Adipocyte (in vitro differentiated cells): Measurements from ENCODE around the gene TDP1.

Source experiments
- DNase-seq: peaks from one replicate; pipeline ENCODE4 v3.0.0-alpha.2; 2015; ENCODE audit warnings: low read depth
- H3K27me3 ChIP-seq: replicated peaks from 2 replicates; pipeline ENCODE4 v1.7.0; 2013; ENCODE audit warnings: mild to moderate bottlenecking, low read length, moderate library complexity; ENCODE audit not compliant: control insufficient read depth, insufficient read depth
- H3K36me3 ChIP-seq: 2 replicates; pipeline ENCODE4 v1.7.0; 2013; ENCODE audit warnings: low read length, mild to moderate bottlenecking, moderate library complexity; ENCODE audit not compliant: control insufficient read depth, insufficient read depth, severe bottlenecking
- H3K4me1 ChIP-seq: 2 replicates; pipeline ENCODE4 v1.7.0; 2013; ENCODE audit warnings: mild to moderate bottlenecking, low read length, moderate library complexity; ENCODE audit not compliant: control insufficient read depth, insufficient read depth
- H3K4me3 ChIP-seq: 2 replicates; pipeline ENCODE4 v1.7.0; 2013; ENCODE audit warnings: mild to moderate bottlenecking, low read length, moderate library complexity
- H3K9ac ChIP-seq: 2 replicates; pipeline ENCODE4 v1.7.0; 2013; ENCODE audit warnings: mild to moderate bottlenecking, low read length, moderate library complexity
- H3K9me3 ChIP-seq: 2 replicates; pipeline ENCODE4 v1.7.0; 2013; ENCODE audit warnings: mild to moderate bottlenecking, low read length, moderate library complexity; ENCODE audit not compliant: control insufficient read depth

The TDP1 gene

DNA sequence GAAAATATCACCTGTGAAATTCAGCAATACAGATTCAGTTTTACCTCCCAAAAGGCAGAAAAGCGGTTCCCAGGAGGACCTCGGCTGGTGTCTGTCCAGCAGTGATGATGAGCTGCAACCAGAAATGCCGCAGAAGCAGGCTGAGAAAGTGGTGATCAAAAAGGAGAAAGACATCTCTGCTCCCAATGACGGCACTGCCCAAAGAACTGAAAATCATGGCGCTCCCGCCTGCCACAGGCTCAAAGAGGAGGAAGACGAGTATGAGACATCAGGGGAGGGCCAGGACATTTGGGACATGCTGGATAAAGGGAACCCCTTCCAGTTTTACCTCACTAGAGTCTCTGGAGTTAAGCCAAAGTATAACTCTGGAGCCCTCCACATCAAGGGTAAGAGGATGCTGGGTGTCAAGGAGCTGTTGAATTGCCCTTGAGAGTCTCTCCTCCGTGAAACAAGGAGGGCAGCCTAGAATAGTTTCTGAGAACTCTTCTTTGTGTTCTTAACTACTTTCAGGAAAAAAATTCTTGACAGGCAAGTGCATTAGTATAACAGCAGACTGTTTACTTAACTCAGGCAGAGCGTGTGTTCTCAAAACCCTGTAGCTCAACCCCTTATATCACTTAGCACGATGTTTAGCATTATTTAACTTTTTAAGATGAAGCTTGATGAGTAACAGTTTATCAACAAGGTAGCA, 7.7 kb downstream of the TDP1 start:
- H3K9ac ChIP-seq: no peak overlapping the region
- no peak overlapping the region for H3K4me3 ChIP-seq
- H3K9me3 ChIP-seq: no peaks in the 10 kb centered on the region
- no peaks in the 10 kb centered on the region for H3K4me1 ChIP-seq
- peaks cover 36% of the 10 kb centered on the region for H3K36me3 ChIP-seq
- DNase-seq: no peak
- H3K27me3 ChIP-seq: no peaks in the 10 kb centered on the region

- no peak overlapping the region for H3K4me3 ChIP-seq
- H3K9me3 ChIP-seq: no peaks in the 10 kb centered on the region
- no peak for DNase-seq
- no peaks in the 10 kb centered on the region for H3K27me3 ChIP-seq
- peaks cover 45% of the 10 kb centered on the region for H3K36me3 ChIP-seq
- H3K4me1 ChIP-seq: no peaks in the 10 kb centered on the region
- H3K9ac ChIP-seq: no peak overlapping the region
Measured at GRCh38 chr14:89965839-89966238, 10.1 kb downstream of the TDP1 start.

- peaks cover 5% of the 10 kb centered on the region for H3K4me1 ChIP-seq
- H3K9ac ChIP-seq: no peak overlapping the region
- no peaks in the 10 kb centered on the region for H3K9me3 ChIP-seq
- H3K4me3 ChIP-seq: no peak overlapping the region
- H3K36me3 ChIP-seq: peaks cover 46% of the 10 kb centered on the region
- DNase-seq: peak; percentile 84
- no peaks in the 10 kb centered on the region for H3K27me3 ChIP-seq
Measured at GRCh38 chr14:89973234-89973823, 17.6 kb downstream of the TDP1 start.

DNA sequence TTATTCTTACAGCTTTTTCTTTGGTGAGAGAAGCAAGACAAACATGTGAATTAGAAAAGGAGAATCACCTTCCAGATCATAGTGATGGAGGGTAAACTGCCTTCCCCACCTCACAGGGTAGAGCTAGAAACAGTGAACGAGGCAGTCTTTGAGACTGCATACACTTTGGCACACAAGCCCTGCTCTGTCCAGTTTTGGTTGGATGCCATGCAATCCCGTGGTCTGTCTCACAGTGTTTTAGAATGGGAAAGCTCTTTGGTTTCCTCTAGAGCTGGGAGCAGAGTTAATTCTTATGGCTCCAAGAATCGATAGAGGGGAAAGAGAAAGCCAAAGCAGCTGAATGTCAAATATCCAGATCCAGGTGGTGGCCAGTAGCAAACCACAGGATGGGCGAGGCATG, 21.9 kb downstream of the TDP1 start:
- Histone ChIP-seq H3K4me3 (no peak overlapping the region), H3K9ac (no peak overlapping the region), H3K4me1 (peaks cover 5% of the 10 kb centered on the region), H3K27me3 (no peaks in the 10 kb centered on the region), H3K36me3 (peaks cover 37% of the 10 kb centered on the region), H3K9me3 (no peaks in the 10 kb centered on the region)
- DNase-seq: no peak

GRCh38 chr14:89978656-89979055, 22.9 kb downstream of the TDP1 start:
- Histone ChIP-seq H3K4me3 (no peak overlapping the region), H3K36me3 (peaks cover 41% of the 10 kb centered on the region)

DNA sequence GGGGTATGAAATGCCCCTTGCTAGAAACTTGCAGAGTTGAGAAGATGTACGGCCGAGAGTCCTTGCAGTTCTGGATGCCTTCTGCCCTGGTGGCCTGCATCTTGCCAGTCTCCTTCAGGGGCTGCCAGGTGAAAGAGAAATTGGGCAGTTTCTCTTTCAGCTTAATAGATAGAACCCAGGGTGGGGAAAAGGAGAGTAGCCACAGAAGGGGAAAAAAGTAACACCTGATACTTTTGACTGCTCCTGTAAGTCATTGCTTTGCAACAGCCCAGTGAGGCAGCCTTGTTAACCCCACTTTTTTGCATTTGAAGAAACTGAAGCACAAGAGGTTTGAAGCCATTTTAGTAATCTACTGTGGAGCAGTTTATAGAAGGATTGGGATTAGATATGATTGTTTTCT, 27.6 kb downstream of the TDP1 start:
- no peak overlapping the region for H3K9ac ChIP-seq
- peaks cover 44% of the 10 kb centered on the region for H3K36me3 ChIP-seq
- no peak for DNase-seq
- no peak overlapping the region for H3K4me3 ChIP-seq
- H3K4me1 ChIP-seq: no peaks in the 10 kb centered on the region
- H3K27me3 ChIP-seq: no peaks in the 10 kb centered on the region
- H3K9me3 ChIP-seq: no peaks in the 10 kb centered on the region

More at GRCh38 chr14:89978656-89979055, 22.9 kb downstream of the TDP1 start:
- no peak overlapping the region for H3K9ac ChIP-seq
- H3K4me1 ChIP-seq: peaks cover 5% of the 10 kb centered on the region
- H3K9me3 ChIP-seq: no peaks in the 10 kb centered on the region
- no peak for DNase-seq
- H3K27me3 ChIP-seq: no peaks in the 10 kb centered on the region

DNA sequence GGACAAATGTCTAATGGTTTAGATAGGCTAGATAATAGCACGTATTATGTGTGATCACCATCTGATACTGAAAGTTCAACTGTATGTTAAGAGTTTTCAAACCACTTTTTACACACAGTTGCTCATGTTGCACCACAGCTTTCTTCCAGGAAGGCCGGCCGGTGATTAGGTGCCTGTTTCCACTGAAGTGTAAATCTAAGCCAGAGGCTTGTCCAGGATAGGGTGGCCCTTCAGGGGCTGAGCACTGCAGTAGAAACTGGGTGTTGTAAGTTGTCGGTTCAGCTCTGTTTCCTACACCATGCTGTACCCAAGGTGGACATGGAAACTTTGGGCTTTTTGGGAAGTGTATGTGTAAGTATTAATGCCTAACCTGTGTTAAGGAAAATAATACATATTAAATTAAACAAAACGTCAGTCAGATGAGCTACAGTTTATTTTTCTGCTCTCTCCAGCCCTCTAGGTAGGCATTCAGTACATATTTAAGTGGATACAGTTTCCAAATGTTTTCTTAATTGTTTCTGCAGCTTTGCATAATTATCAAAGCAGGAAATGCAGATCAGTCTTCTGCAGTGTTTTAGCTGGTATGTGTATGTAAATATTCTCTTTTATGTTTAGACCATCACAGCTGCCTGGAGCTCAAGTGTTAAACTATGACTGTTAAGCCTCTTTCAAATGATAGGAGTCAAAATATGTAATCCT, 30.9 kb downstream of the TDP1 start:
- DNase-seq: no peak
- H3K9me3 ChIP-seq: no peaks in the 10 kb centered on the region
- no peak overlapping the region for H3K4me3 ChIP-seq
- H3K9ac ChIP-seq: no peak overlapping the region
- H3K36me3 ChIP-seq: peaks cover 33% of the 10 kb centered on the region
- no peaks in the 10 kb centered on the region for H3K27me3 ChIP-seq
- peaks cover 9% of the 10 kb centered on the region for H3K4me1 ChIP-seq

- no peaks in the 10 kb centered on the region for H3K27me3 ChIP-seq
- H3K4me3 ChIP-seq: no peak overlapping the region
- no peak overlapping the region for H3K9ac ChIP-seq
- H3K4me1 ChIP-seq: peaks cover 9% of the 10 kb centered on the region
- H3K9me3 ChIP-seq: no peaks in the 10 kb centered on the region
- no peak for DNase-seq
- peaks cover 32% of the 10 kb centered on the region for H3K36me3 ChIP-seq
Measured at GRCh38 chr14:89987161-89987475, 31.4 kb downstream of the TDP1 start.

DNA sequence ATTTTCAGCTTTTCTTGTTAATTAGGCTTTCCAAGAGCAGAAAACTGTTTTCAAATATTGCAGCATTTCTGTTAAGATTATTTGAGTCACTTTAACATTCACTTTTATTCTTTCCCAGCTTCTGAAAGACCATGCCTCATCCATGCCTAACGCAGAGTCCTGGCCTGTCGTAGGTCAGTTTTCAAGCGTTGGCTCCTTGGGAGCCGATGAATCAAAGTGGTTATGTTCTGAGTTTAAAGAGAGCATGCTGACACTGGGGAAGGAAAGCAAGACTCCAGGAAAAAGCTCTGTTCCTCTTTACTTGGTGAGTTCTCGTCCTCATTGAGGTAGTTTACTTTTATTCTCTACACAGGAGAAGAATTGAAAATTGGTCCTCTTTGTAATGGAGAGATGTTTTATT, 33.1 kb downstream of the TDP1 start:
- no peak for DNase-seq
- H3K36me3 ChIP-seq: peaks cover 40% of the 10 kb centered on the region
- H3K4me3 ChIP-seq: no peak overlapping the region
- peaks cover under 1% of the 10 kb centered on the region for H3K9me3 ChIP-seq
- H3K9ac ChIP-seq: no peak overlapping the region
- H3K4me1 ChIP-seq: peaks cover 9% of the 10 kb centered on the region
- H3K27me3 ChIP-seq: no peaks in the 10 kb centered on the region

- Histone ChIP-seq H3K4me3 (no peak overlapping the region), H3K4me1 (peaks cover 9% of the 10 kb centered on the region), H3K27me3 (no peaks in the 10 kb centered on the region), H3K9ac (peak overlapping the region; percentile 52), H3K36me3 (peaks cover 48% of the 10 kb centered on the region), H3K9me3 (peaks cover 5% of the 10 kb centered on the region)
- DNase-seq: no peak
Measured at GRCh38 chr14:89990218-89990617, 34.5 kb downstream of the TDP1 start.

DNA sequence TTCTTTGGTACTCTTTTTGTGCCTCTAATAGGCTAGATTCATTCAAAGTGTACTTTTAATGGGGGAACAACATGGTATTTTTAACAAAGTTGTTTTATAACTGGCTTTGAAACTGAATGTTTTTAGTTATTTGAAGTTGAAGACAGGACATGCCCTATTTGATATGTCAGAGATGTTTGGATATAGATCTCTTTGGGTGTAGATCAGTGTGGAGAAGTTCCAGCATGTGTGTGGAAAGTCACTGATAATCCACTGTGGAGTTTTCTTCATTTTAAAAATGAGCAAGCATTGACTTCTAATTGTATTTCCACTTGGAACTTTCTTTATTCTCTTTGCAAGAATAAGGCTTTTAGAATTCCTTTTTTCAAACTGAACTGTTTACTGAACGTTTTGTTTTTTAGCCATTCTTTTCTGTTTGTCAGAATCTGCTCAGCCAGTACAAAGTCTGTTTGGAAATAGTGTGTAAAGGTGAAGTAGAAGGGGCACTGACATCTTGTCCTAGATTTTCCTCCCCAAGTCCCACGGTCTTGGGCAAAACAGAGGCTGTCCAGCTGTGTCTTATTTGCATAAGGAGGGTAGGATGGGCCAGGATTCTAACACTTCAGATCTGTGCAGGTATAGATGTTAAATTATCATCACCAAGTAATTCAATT, 35.0 kb downstream of the TDP1 start:
- Histone ChIP-seq H3K9me3 (peaks cover 5% of the 10 kb centered on the region), H3K27me3 (no peaks in the 10 kb centered on the region), H3K9ac (peak overlapping the region; percentile 52), H3K4me1 (peaks cover 9% of the 10 kb centered on the region), H3K4me3 (no peak overlapping the region), H3K36me3 (peaks cover 54% of the 10 kb centered on the region)
- DNase-seq: no peak
